ENCODE results near the gene NUP160.
"Not testable (repeated sequence)": the region's sequence is repeated elsewhere in the genome, so short reads cannot be mapped to it uniquely, and the experiment has no call there.

The NUP160 gene

GRCh38 chr11:47860536-47860935 lies 12.4 kb upstream of the NUP160 start:
- DNase-seq, result no peak

- peak; percentile 66 for DNase-seq
These were observed 9.9 kb upstream of the NUP160 start for GRCh38 chr11:47857892-47858543.

GRCh38 chr11:47857485-47857884 lies 9.3 kb upstream of the NUP160 start:
- no peak for DNase-seq

- no peak for DNase-seq
These were observed 8.0 kb upstream of the NUP160 start for GRCh38 chr11:47856186-47856585.

GRCh38 chr11:47854667-47855066 lies 6.5 kb upstream of the NUP160 start:
- no peak for DNase-seq

- DNase-seq, result no peak
These were observed 3.9 kb upstream of the NUP160 start for GRCh38 chr11:47852053-47852452.

- peak; percentile 37 for DNase-seq
These were observed 2.2 kb upstream of the NUP160 start for GRCh38 chr11:47850337-47850736.

- DNase-seq, result no peak
These were observed 578 bp upstream of the NUP160 start for GRCh38 chr11:47848700-47849155.

- DNase-seq, result no peak
These were observed 636 bp downstream of the NUP160 start for GRCh38 chr11:47847537-47847891.

- no peak for DNase-seq
These were observed 1.2 kb downstream of the NUP160 start for GRCh38 chr11:47846998-47847397.

- DNase-seq, result no peak
These were observed 4.6 kb downstream of the NUP160 start for GRCh38 chr11:47843361-47844055.

- no peak for DNase-seq
These were observed 5.4 kb downstream of the NUP160 start for GRCh38 chr11:47842749-47843148.

- DNase-seq, result no peak
These were observed 10.2 kb downstream of the NUP160 start for GRCh38 chr11:47837929-47838328.

- no peak for DNase-seq
These were observed 10.9 kb downstream of the NUP160 start for GRCh38 chr11:47837292-47837691.

GRCh38 chr11:47830013-47830412 lies 18.1 kb downstream of the NUP160 start:
- DNase-seq, result not testable (repeated sequence)

- DNase-seq, result no peak
These were observed 19.9 kb downstream of the NUP160 start for GRCh38 chr11:47828284-47828683.

GRCh38 chr11:47822664-47823063 lies 25.5 kb downstream of the NUP160 start:
- not testable (repeated sequence) for DNase-seq

- DNase-seq, result no peak
These were observed 28.4 kb downstream of the NUP160 start for GRCh38 chr11:47819743-47820142.

GRCh38 chr11:47800759-47801158 lies 47.4 kb downstream of the NUP160 start:
- DNase-seq, result no peak

GRCh38 chr11:47797633-47798032 lies 50.5 kb downstream of the NUP160 start:
- DNase-seq, result no peak

GRCh38 chr11:47791774-47792430 lies 56.2 kb downstream of the NUP160 start:
- DNase-seq, result no peak

GRCh38 chr11:47790017-47790416 lies 58.1 kb downstream of the NUP160 start:
- not testable (repeated sequence) for DNase-seq

GRCh38 chr11:47788181-47788580 lies 60.0 kb downstream of the NUP160 start:
- no peak for DNase-seq

GRCh38 chr11:47786373-47786772 lies 61.8 kb downstream of the NUP160 start:
- no peak for DNase-seq

Measured in RPMI8226 (cell line).